SH-SY5Y (cell line): ENCODE data around the gene CPA1.

Experiments
- GATA2 ChIP-seq: IDR thresholded peaks from 2 replicates; pipeline ENCODE4 v1.6.1; 2011; ENCODE audit warnings: mild to moderate bottlenecking, low read depth, low read length
- GATA3 ChIP-seq: IDR thresholded peaks from 2 replicates; pipeline ENCODE4 v1.6.1; 2011; ENCODE audit warnings: low read depth, mild to moderate bottlenecking, low read length, moderate library complexity

DNA sequence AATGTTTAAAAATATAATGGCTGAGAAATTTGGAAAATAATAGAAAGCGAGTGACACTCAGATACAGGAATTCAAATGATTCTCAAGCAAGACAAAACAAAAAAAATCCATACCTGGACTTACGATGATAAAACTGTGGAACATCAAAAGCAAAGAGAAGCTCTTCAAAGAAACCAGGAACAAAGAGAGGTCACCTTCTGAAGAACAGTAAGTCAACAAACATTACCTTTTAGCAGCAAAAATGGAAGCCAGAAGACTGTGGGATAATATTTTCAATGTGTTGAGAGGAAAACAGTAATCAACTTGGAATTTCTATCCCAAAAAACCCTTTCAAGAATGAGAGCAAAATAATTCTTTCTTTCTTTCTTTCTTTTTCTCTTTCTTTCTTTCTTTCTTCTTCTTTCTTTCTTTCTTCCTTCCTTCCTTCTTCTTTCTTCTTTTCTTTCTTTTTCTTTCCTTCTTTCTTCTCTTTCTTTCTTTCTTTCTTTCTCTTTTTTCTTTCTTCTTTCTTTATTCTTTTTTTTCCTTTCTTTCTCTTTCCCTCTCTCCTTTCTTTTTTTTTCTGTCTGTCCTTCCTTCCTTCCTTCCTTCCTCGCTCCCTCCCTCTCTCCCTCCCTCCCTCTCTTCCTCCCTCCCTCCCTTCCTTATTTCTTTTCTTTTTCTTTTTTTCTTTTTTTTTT, 37.5 kb upstream of the CPA1 start:
- no peak for TF ChIP-seq GATA2
- TF ChIP-seq GATA3 = no peak
